Sciatic nerve (tissue), 2 donors: ENCODE results near the gene SMIM35. TPM values are rescaled to one million over a fixed set of nuclear protein-coding genes. Genes with fewer than 3 reads are reported as not detected.
"Not testable (repeated sequence)": the region's sequence is repeated elsewhere in the genome, so short reads cannot be mapped to it uniquely, and the experiment has no call there.

Source experiments
- ATAC-seq: fragments of 200-7000 bp; cut with Tn5 transposase; one replicate; pipeline ENCODE4 v1.9.1; 2020; ENCODE audit warnings: mild to moderate bottlenecking, moderate library complexity
- DNase-seq: peaks from one replicate; pipeline ENCODE4 v3.0.0-alpha.2; 2020; ENCODE audit warnings: low spot score
- intact Hi-C: fragments of 100-400 bp; cut with DNase I; formaldehyde crosslinking; loops from one replicate; pipeline ENCODE4 v1.14.2; 2022
- total RNA-seq: library from RNA; stranded (reverse); fragmentation: NEBNext Ultra II Directional; extraction: Animal tissue kit (Norgen Biotek cat#: 25700); gene quantifications from one replicate; pipeline ENCODE4 v1.2.1, GENCODE V29; 2021
- donor health status: DM: no; HTN: no; CAD: no.
- donor health status: DM: no; HTN: no; CAD: no.

The SMIM35 gene
- total RNA-seq, 1 donor from 2014 or later: not detected

GRCh38 chr11:118062181-118062580 is 24.6 kb downstream of the SMIM35 start:
- ATAC-seq, intact Hi-C loops: not testable (repeated sequence)
- peak; percentile 27 for DNase-seq

- intact Hi-C loops: no loop called here
- ATAC-seq (no peak), DNase-seq (peak; percentile 18)
Measured at GRCh38 chr11:118061586-118062125, 25.1 kb downstream of the SMIM35 start.

- peak; percentile 52 for ATAC-seq
- intact Hi-C loops: no loop called here
- DNase-seq: peak; percentile 69
Measured at GRCh38 chr11:118060869-118061268, 25.9 kb downstream of the SMIM35 start.

GRCh38 chr11:118060081-118060661 is 26.6 kb downstream of the SMIM35 start:
- ATAC-seq (peak; percentile 13), DNase-seq (peak; percentile 34)
- intact Hi-C loops: no loop called here

DNA sequence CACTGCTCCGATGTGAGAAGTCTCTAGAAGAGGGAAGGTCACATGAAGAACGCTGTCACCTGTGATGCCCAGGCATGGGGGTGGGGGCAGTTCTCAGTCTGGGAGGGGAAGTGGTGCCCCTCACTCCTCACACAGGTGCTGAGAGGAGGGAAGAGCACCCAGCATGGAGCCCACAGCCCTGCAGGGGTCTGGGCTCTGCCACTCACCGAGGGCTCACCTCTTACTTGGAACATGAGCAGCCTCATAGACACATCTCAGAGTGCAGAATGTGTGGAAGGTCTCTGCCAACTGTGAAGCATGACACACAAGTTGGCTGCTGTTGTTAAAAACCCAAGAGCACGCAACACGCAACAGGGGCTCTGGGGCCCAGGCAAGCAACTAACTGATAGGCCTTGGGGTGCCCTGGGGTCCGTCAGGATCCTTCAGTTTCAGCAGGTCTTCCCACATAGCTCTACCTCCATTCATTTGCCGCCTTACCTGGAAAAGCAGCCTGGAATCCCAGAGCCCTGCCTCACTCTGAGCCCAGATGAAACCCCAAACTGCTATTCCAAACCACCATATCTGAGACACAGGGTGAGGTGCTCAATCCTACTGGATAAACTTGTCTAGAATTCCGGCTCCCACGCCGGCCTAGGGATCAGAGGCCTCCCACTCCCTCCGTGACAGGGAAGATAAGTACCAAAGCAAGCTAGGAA is 27.4 kb downstream of the SMIM35 start:
- intact Hi-C loops: no loop called here
- DNase-seq (peak; percentile 33), ATAC-seq (no peak)

DNA sequence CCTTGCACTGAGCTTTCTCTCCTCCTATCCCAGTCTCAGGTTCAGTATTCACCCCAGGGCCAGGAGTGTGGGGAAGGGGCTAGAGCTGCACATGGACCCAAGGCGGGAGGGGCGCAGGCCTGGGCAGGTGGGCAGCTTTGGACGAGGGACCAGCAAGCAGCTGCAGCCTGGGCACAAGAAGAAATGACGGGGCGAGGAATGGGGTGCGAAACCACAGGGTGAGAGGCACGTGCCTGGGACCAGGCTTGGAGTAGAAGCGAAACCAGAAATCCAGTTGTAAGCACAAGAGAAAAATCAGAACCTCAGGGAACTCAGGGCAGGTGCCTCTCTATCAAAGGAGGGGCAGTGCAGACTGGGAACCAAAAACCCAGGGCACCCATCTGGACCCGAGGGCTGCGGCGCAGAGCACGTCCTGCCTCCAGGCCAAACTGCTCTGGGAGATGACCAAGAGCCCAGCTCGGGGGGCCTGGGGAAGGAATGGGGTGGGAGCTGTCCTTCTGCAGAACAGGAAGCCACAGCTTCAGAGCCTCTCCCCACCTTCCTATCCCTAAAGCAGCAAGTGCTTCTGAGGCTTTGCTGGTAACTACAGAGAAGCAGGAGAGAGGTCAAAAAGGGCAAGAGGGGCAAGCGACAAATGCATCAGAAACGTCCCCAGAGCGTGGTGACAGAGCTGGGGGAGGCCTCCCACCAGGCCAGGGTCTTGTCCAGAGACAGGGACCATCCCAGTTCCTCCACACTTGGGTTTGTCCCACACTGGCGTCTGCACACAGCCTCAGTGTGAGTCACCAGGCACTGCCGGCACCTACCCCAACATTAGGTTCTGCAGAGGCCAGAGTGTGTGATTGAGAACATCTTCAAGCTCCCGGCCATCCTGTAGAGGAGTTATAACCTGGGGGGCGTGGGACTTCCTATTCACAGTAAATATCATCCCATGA is 28.2 kb downstream of the SMIM35 start:
- DNase-seq (peak; percentile 50), ATAC-seq (no peak)
- intact Hi-C loops: no loop called here

GRCh38 chr11:118057251-118058145 is 29.3 kb downstream of the SMIM35 start:
- DNase-seq (peak; percentile 40), ATAC-seq (no peak)
- intact Hi-C loops: no loop called here

- ATAC-seq (no peak), DNase-seq (peak; percentile 45)
- intact Hi-C loops: no loop called here
Measured at GRCh38 chr11:118056806-118057205, 30.0 kb downstream of the SMIM35 start.

DNA sequence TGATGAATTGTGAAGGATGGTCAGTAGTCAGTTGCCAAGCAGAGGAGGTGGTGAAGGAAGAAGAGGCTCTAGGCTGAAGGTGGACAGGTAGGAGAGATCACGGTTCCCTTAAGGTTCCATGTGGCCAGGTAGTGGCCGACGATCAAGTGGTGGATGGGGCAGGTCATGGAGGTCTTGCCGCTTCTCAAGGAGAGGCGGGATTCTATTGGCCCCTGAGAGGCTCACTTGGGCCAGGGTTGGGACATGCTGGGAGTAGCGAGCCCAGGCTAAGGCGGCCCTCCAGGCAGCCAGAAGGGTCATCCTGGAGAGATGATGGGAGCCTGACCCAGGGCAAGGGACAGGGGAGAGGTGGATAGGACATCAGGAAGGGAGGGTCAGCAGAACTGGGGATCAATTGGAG is 30.8 kb downstream of the SMIM35 start:
- peak; percentile 40 for DNase-seq
- intact Hi-C loops: no loop called here
- no peak for ATAC-seq

- ATAC-seq: no peak
- DNase-seq: no peak
- intact Hi-C loops: no loop called here
Measured at GRCh38 chr11:118054712-118055640, 31.8 kb downstream of the SMIM35 start.

DNA sequence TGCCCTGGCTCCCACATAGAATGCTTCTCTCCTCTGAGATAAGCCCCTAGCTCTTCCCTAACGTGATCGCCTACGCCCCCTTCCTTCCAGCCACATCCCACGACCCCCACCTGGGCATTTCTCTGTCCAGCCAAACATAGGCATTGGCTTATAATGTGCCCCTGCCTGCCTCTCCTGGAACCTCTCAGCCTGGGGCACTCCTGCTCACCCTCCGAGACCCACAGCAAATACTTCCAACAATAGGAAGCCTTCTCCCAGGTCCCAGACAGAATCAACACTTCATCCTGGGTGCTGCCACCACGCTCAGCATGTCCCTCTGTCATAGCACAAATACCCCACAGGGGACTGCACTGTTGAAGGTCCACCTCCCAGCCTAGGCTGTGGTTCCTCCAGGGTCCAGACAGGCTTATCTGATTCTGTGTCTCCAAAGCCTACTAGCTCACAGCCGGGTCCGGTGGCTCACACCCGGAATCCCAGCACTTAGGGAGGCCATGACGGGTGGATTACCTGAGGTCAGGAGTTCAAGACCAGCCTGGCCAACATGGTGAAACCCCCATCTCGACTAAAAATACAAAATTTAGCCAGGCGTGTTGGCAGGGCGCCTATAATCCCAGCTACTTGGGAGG is 34.1 kb downstream of the SMIM35 start:
- ATAC-seq: no peak
- intact Hi-C loops: no loop called here
- no peak for DNase-seq

DNA sequence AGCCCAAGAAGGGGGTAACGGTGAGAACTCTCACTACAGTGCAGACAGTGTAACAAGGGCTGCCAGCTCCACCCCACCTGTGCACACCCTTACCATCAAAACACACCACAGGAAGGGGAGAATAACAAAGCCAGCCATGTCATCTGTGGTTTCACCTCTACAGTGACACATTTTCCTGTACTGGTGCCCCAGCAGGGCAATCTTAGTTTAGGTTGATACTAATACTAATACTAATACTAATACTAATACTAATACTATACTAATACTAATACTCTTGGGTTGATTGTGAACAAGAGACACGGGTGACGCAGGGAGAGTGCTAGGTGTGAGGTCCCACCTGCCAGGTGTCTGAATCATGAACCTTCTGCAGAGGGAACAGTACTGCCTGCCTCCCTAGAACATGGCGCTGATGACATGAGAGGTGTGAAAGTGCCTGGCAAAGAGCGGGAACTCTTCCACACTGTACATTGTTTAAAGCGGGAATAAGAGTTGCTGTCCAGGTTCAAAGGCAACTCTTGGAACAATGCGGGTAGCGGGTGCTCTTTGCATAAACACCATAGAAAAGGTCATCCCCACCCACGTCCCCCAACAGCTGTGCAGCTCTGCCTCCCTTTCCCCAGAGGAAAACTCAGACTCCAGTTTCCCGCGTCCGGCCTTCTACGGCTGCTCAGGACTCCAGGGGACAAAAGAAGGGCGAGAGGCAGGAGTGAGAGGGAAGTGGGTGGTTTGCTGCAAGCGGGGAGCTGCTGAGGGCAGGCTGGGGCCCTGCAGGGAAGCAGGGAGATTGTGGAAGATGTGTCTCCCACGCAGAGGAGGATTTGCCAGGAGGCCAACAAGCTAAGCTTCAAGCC is 34.9 kb downstream of the SMIM35 start:
- intact Hi-C loops: no loop called here
- DNase-seq: no peak
- peak; percentile 37 for ATAC-seq

DNA sequence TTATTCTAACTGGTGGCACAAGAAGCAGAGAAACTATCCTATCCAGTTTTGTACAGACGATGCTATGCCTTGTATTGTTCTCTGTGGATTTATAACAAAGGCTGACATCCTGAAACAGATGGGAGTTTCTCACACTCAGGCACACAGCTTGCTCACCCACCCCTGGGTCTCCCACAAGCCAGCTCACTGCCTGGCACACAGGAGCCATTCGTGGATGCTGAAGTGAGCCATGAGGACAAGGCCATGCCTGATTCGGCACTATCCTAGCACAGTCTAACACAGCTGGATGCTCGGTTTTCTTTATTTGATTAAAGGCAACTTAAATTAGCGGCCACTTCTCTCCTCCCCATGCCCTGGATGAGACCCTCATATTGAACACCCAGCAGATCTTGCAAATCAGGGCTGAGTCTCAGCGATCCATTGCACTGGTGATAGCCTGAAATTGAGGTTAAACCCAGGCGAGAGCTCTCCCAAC is 35.6 kb downstream of the SMIM35 start:
- ATAC-seq: no peak
- no peak for DNase-seq
- intact Hi-C loops: no loop called here

GRCh38 chr11:118050208-118050891 is 36.4 kb downstream of the SMIM35 start:
- intact Hi-C loops: no loop called here

GRCh38 chr11:118049771-118050170 is 37.0 kb downstream of the SMIM35 start:
- DNase-seq: no peak
- ATAC-seq: no peak
- intact Hi-C loops: no loop called here

More at GRCh38 chr11:118050208-118050891, 36.4 kb downstream of the SMIM35 start:
- DNase-seq: no peak
- no peak for ATAC-seq
